ENCODE data around the gene CCDC60.
"Not testable (repeated sequence)": the region's sequence is repeated elsewhere in the genome, so short reads cannot be mapped to it uniquely, and the experiment has no call there.

The CCDC60 gene

DNA sequence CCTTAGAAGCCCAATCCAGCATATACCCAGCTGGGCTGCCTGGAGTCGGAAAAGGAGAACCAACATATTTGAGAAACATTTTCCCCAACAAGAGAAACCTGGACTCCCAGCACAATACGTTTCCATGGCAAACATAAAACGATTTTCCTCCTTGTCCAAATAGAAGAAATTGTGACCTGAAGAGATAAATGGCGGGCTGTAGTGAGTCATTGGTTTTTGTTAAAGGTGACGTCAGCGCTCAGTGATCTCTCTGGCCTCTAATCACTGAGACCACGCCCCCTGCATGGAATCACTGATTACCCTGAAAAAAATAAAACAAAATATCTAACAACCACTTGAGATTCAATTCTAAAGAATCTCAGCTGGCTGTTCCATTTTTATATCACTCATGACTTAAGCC, 6.0 kb downstream of the CCDC60 start:
- no peak for DNase-seq (ENCODE audit: low spot score)

GRCh38 chr12:119341020-119341419, 6.5 kb downstream of the CCDC60 start:
- DNase-seq (ENCODE audit: low spot score), result no peak

DNA sequence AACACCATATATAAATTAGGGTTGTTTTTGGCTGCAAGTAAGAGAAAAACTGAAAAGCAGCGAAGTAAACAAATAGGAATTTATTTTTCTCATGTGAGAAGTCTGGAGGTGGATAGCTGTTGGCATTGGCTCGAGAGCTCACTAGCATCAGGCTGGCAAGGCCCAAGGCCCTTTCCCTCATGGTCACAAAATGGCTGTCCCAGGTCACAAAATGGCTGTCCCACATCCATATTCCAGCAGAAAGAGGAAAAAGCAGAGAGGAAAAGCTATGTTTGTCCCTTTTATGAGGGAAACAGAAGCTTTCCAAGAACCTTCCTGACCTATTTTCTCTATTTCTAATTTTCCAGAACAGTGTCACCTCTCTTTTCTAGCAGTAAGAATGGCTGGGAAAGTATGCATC, 7.5 kb downstream of the CCDC60 start:
- no peak for DNase-seq (ENCODE audit: low spot score)

GRCh38 chr12:119343130-119343529, 8.6 kb downstream of the CCDC60 start:
- DNase-seq (ENCODE audit: low spot score), result no peak

GRCh38 chr12:119354172-119354571, 19.6 kb downstream of the CCDC60 start:
- DNase-seq (ENCODE audit: low spot score), result no peak

GRCh38 chr12:119360366-119360765, 25.8 kb downstream of the CCDC60 start:
- DNase-seq (ENCODE audit: low spot score), result not testable (repeated sequence)

DNA sequence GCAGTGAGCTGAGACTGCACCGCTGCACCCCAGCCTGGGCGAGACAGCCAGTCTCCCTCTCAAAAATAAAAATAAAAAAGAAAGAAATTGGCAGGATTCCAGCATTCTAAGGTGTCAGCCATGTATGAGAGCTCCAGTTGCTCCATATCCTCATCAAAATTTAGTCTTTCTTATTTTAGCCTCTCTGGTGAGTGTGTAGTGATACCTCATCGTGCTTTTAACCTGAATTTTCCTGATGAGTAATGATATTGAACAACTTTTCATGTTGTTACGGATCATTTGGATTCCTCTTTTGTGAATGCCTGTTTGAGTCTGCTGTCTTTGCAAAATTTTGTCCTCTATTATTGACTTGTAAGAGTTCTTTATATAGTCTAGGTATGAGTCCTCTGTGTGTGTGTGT, 28.5 kb downstream of the CCDC60 start:
- no peak for DNase-seq (ENCODE audit: low spot score)

DNA sequence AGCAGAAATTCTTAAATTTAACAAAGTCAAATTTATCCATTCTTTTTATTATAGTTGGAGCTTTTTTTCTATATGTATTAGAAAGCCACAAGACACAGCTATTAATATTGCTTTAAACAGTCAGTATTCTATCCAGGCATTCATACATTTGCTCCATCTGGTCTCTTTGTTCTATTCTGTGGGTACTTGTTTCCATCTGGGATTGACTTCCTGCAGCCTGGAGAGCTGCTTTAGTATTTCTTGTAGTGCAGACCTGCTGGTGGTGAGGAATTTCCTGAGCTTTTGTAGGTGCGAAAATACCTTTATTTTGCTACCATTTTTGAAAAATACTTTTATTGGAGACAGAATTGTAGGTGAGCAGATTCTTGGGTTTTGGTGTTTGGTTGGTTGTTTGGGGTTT, 29.0 kb downstream of the CCDC60 start:
- no peak for DNase-seq (ENCODE audit: low spot score)

DNA sequence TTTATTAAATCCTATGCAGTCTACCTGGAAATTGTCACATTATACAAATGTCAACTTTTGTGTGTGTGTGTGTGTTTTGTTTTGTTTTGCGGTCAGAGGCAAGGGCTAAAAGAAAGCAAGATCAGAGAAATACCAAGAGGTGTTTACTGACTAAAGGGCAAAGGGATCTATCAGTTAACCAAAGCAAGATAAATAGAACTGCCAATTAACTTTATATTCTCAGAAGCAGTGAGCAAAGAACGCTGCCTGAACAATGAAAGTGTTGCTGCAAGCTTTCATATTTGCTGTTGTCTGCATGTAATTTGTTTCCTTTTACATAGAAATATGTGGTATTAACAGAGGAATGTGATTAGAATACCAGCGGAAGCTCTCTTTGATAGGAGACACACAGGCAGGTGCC, 30.9 kb downstream of the CCDC60 start:
- no peak for DNase-seq (ENCODE audit: low spot score)

- no peak for DNase-seq (ENCODE audit: low spot score)
Observed at GRCh38 chr12:119366007-119366406, 31.5 kb downstream of the CCDC60 start.

DNA sequence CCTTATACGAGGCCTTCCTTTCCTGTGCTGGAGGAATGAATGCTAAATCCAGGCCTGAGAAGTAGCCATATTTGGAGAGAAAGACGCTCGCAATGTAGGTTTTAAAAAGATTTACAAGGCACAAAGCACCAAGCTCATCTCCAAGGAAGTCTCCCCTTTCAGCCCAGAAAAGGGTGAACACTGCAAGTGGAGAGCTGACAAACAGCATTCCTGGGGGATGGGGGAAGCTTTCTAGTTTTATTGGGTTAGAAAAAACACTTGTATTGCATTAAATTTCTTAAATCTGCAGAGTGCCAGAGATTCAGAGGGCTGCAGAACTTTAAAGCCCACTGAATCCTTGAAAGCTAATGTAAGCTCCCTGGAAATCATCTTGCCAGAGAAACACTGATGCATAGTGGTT, 34.6 kb downstream of the CCDC60 start:
- no peak for DNase-seq (ENCODE audit: low spot score)

- no peak for DNase-seq (ENCODE audit: low spot score)
Observed at GRCh38 chr12:119369907-119370546, 35.5 kb downstream of the CCDC60 start.

DNA sequence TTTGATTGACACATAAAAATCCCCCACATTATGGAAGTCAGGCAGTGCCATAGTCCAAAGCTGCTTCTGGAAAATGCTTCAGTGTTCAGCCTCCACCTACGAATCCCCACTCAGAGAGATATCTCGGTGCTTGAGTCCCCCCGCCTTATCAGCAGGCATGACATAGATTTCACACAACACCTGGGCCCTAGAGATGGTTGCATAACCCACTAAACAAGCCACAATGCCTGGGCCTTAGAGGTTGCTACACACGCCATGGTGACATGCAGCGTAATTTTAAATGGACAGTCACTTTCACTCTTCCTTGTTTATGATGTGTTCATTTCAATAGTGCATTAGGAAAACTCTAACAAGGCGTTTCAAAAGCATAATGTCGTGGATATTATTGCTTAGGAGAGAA, 38.0 kb downstream of the CCDC60 start:
- no peak for DNase-seq (ENCODE audit: low spot score)

GRCh38 chr12:119373001-119373400, 38.5 kb downstream of the CCDC60 start:
- no peak for DNase-seq (ENCODE audit: low spot score)

- DNase-seq (ENCODE audit: low spot score), result no peak
Observed at GRCh38 chr12:119373666-119374065, 39.1 kb downstream of the CCDC60 start.

DNA sequence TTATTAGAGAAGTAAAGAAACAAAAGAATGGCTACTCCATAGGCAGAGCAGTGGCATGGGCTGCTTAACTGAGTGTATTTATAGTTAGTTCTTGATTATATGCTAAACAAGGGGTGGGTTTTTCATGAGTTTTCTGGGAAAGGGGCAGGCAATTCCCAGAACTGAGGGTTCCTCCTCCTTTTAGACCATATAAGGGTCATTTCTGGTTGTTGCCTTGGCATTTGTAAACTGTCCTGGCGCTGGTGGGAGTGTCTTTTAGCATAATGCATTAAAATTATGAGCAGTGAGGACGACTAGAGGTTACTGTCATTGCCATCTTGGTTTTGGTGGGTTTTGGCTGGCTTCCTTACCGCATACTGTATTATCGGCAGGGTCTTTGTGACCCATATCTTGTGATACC, 40.1 kb downstream of the CCDC60 start:
- no peak for DNase-seq (ENCODE audit: low spot score)

DNA sequence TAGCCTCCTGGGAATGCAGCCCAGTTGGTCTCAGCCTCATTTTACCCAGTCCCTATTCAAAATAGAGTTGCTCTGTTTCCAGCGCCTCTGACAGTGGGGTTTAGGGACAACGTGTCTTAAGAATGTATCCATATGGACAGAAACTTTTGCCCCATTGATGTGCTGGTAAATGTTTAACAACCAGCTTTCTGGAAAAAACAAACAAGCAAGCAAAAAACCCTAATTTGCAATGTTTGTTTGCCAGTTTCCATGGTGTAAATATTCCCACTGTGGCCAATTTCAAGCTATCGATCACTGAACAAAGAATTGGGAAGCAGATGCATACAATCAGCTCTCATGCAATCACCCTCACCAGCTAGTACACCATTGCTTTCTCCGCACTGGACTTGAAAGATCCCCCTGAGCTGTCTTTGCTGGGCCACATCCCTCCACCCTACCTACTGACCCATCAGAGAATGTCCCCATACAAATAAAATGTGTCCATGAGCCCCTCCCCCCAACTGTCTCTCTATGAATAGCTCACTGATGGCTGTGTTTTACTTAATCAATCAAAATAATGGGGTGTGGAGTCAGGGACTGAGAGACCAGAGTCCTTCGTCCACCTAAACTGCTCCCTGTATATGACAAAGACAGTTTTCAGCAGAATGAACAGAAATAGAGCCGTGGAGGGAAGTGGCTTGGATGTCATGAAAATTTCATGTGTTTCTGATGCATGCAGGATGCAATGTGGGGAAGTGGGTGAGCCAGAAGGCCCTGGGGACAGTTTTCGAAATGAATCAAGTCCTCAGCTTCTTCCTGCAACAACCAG, 40.8 kb downstream of the CCDC60 start:
- no peak for DNase-seq (ENCODE audit: low spot score)

DNA sequence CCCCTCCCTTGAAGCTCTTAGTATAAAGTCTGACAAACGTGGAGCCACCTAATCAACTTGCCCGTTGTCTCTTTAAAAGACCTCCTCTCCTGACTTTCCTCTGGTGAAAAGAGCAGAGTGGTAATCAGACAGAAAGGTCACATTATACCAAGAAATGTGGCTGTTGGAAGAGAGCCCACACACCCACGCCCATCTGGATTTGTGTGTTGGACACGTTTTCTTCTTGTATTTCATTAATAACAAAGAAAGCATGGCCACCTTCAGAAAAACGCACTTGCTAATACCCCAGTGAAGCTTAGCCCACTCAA, 41.3 kb downstream of the CCDC60 start:
- no peak for DNase-seq (ENCODE audit: low spot score)

GRCh38 chr12:119378903-119379302, 44.4 kb downstream of the CCDC60 start:
- DNase-seq (ENCODE audit: low spot score), result no peak

DNA sequence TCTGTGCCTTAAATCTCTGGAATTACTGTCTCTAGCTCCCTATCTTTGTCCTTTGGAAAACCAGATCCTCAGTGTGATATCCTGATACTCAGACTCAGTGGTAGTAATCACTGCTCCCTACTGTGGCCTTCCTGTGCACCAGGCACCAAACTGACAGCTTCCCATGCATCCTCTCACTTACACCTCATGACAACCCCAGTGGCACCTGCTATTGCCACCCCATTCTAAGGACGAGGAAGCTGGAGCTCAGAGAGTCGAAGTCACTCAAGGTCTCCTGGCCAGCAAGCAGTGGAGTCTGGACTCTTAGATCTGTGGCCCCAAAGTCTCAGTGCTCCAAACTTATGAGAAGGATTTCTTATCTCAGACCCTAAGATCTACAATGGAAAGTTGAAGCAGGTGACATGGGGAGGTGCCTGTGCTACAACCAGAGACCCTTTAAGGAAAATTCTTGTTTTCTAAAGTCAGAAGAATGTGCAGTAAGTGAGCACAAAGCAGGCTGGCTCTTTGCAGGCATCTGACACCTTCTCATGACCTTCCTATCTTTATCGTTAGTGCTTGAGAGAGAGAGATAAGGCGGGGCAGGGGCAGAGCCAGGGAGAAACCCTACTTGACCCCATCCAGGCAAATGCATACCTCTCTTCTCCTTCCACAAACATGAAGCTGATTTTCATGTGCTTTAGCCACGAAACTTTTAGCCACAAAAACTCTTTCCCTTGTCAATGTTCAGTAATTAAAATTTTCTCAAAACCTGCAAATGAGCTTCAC, 47.1 kb downstream of the CCDC60 start:
- DNase-seq (ENCODE audit: low spot score), result no peak

GRCh38 chr12:119383206-119383605, 48.7 kb downstream of the CCDC60 start:
- no peak for DNase-seq (ENCODE audit: low spot score)

- DNase-seq (ENCODE audit: low spot score), result no peak
Observed at GRCh38 chr12:119384340-119384739, 49.8 kb downstream of the CCDC60 start.

GRCh38 chr12:119385659-119386058, 51.1 kb downstream of the CCDC60 start:
- DNase-seq (ENCODE audit: low spot score), result no peak
